B cell (primary cell): ENCODE data around the gene DLG2. TPM values are rescaled to one million over a fixed set of nuclear protein-coding genes. Genes with fewer than 3 reads are reported as not detected.

ENCODE experiments used
- ATAC-seq: fragments of 200-7000 bp; cut with Tn5 transposase; one replicate; pipeline ENCODE4 v1.10.0; 2021; ENCODE audit warnings: low read depth, mild to moderate bottlenecking, moderate number of reproducible peaks, moderate library complexity
- CTCF ChIA-PET: fragments of 350-600 bp; sonication (Branson Sonifier 250); formaldehyde crosslinking; loops from one replicate; lab custom pipeline; 2021; ENCODE audit warnings: antibody characterized with exemption, inconsistent platforms; lab: Charles Lee
- POLR2A ChIA-PET: fragments of 350-600 bp; sonication (Branson Sonifier 250); formaldehyde crosslinking; loops from one replicate; lab custom pipeline; 2021; ENCODE audit warnings: antibody characterized with exemption; lab: Charles Lee
- DNase-seq: peaks from one replicate; pipeline ENCODE4 v3.0.0; 2013
- H2AFZ ChIP-seq: 2 replicates; pipeline ENCODE4 v1.6.1; 2012; ENCODE audit warnings: mild to moderate bottlenecking, low read depth, low read length; ENCODE audit not compliant: insufficient read depth, poor library complexity, severe bottlenecking
- H3K27ac ChIP-seq, 2 donors: 1 replicate in 1 of 2; 2 replicates in 1 of 2; pipeline ENCODE4 v1.5.1; 2012 to 2013; ENCODE audit warnings: low read length in 2 of 2, mild to moderate bottlenecking in 2 of 2, moderate library complexity in 1 of 2
- H3K27me3 ChIP-seq, 4 experiments: fragments of 200-600 bp in 1 of 4; sonication (generic) in 1 of 4; replicated peaks in 1 of 4; 1 replicate in 2 of 4; 2 replicates in 2 of 4; pipeline versions ENCODE4 v1.6.1 to v1.7.0; 2013 to 2016; ENCODE audit warnings: low read length in 3 of 4, mild to moderate bottlenecking in 2 of 4, mixed read lengths in 1 of 4, moderate library complexity in 1 of 4; ENCODE audit not compliant: insufficient read depth in 4 of 4, control insufficient read depth in 3 of 4; ENCODE audit errors: control extremely low read depth in 1 of 4
- H3K36me3 ChIP-seq, 2 experiments: replicated peaks in 1 of 2; 1 replicate in 1 of 2; 2 replicates in 1 of 2; pipeline versions ENCODE4 v1.6.1 to v1.7.1; 2013; ENCODE audit warnings: low read length in 1 of 2; ENCODE audit not compliant: insufficient read depth in 2 of 2, control insufficient read depth in 1 of 2; ENCODE audit errors: control extremely low read depth in 1 of 2, extremely low read depth in 1 of 2
- H3K4me1 ChIP-seq, 2 donors: fragments of 200-600 bp in 1 of 2; sonication (generic) in 1 of 2; 1 replicate in 1 of 2; 2 replicates in 1 of 2; pipeline versions ENCODE4 v1.5.1 to v1.6.1; 2013 to 2017; ENCODE audit warnings: low read length in 2 of 2; ENCODE audit not compliant: control insufficient read depth in 2 of 2, insufficient read depth in 2 of 2
- H3K4me2 ChIP-seq: replicated peaks from 2 replicates; pipeline ENCODE3; 2012; ENCODE audit warnings: mild to moderate bottlenecking, low read depth, low read length; ENCODE audit not compliant: poor library complexity, severe bottlenecking
- H3K4me3 ChIP-seq, 5 experiments: fragments of 200-600 bp in 1 of 5; sonication (generic) in 1 of 5; 1 replicate in 3 of 5; 2 replicates in 2 of 5; pipeline versions ENCODE4 v1.5.1 to v1.7.0; 2011 to 2016; ENCODE audit warnings: low read length in 4 of 5, mild to moderate bottlenecking in 4 of 5, low read depth in 2 of 5, control low read depth in 1 of 5, moderate library complexity in 1 of 5; ENCODE audit not compliant: insufficient read depth in 1 of 5; ENCODE audit errors: control extremely low read depth in 1 of 5, extremely low read depth in 1 of 5
- H3K79me2 ChIP-seq: fragments of 200-600 bp; sonication (generic); one replicate; pipeline ENCODE4 v1.6.0; 2016; ENCODE audit warnings: low read length; ENCODE audit not compliant: control insufficient read depth, insufficient read depth
- H3K9ac ChIP-seq: fragments of 200-600 bp; sonication (generic); 2 replicates; pipeline ENCODE4 v1.6.1; 2017; ENCODE audit warnings: mild to moderate bottlenecking, low read length, moderate library complexity
- H3K9me3 ChIP-seq, 3 donors: one replicate each; pipeline versions ENCODE4 v1.6.1 to v1.7.1; 2013; ENCODE audit warnings: low read length in 2 of 3; ENCODE audit not compliant: control insufficient read depth in 2 of 3, insufficient read depth in 1 of 3; ENCODE audit errors: control extremely low read depth in 1 of 3
- H4K20me1 ChIP-seq: 2 replicates; pipeline ENCODE4 v1.6.0; 2012; ENCODE audit warnings: mild to moderate bottlenecking, low read length; ENCODE audit not compliant: insufficient read depth, control insufficient read depth, poor library complexity, severe bottlenecking
- H3K27ac Mint-ChIP-seq: one replicate; pipeline ENCODE4 v1.8.0; 2021; ENCODE audit warnings: mixed read lengths
- H3K27me3 Mint-ChIP-seq: one replicate; pipeline ENCODE4 v1.8.0; 2021; ENCODE audit warnings: mixed read lengths
- H3K4me1 Mint-ChIP-seq: one replicate; pipeline ENCODE4 v1.8.0; 2021; ENCODE audit warnings: mixed read lengths
- H3K4me3 Mint-ChIP-seq: one replicate; pipeline ENCODE4 v1.8.0; 2021; ENCODE audit warnings: mixed read lengths
- H3K9me3 Mint-ChIP-seq: one replicate; pipeline ENCODE4 v1.8.0; 2022; ENCODE audit warnings: mixed read lengths; ENCODE audit not compliant: insufficient read depth
- CTCF ChIP-seq: fragments of 200-600 bp; IDR thresholded peaks from one replicate; pipeline ENCODE4 v1.8.0; 2022; ENCODE audit warnings: antibody characterized with exemption, mild to moderate bottlenecking
- EZH2 ChIP-seq: IDR thresholded peaks from 2 replicates; pipeline ENCODE4 v1.6.1; 2012; ENCODE audit warnings: borderline replicate concordance, low read depth, mild to moderate bottlenecking, moderate library complexity, low read length; ENCODE audit not compliant: insufficient read depth, poor library complexity, severe bottlenecking
- WGBS: methylation state at CpG from one replicate; pipeline ENCODE4 v1.1.5; 2013; ENCODE audit warnings: missing lambda C conversion rate; ENCODE audit not compliant: insufficient coverage; 5-methylcytosine and 5-hydroxymethylcytosine counted together
- intact Hi-C: fragments of 100-400 bp; cut with micrococcal nuclease; formaldehyde crosslinking; loops from one replicate; pipeline ENCODE4 v1.10.0; 2022
- polyA plus RNA-seq: library from polyadenylated mRNA; depleted of rRNA; stranded (reverse); fragments of >200 nt; gene quantifications from 2 replicates; pipeline ENCODE4 v1.2.3, GENCODE V29; 2012
- total RNA-seq, 2 donors: library from RNA; stranded (reverse); fragments of 120-200 nt in 1 of 2; gene quantifications; 1 replicate in 1 of 2; 2 replicates in 1 of 2; pipeline versions ENCODE4 v1.2.3 to v1.2.4, GENCODE V29; 2013 to 2022

DLG2 gene
- total and polyA plus RNA-seq, 2 donors (not counting 1 experiment from before 2014, with no cell fraction given) = 0.54 to 5.4 TPM

- no peak for TF ChIP-seq EZH2
- no peak for TF ChIP-seq CTCF
These were observed 820.8 kb downstream of the DLG2 start for GRCh38 chr11:84806354-84806753.

DNA sequence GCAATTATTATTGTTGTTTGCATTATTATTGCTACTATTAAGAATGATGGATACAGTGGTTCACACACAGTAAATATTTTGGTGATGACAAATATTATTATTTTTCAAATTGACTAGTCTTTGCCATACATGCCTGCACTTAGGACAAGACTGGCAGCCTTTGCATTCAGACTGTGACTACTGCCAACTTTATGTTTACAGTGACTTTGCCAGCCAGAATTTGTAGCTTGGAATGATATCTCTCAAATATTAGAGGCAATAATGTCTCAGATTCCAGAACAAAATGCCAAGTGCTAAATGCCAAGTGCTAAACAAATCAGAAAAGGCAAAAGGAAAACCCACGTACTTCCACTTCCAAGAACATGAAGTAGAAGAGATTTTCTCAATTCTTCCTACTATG is 823.1 kb downstream of the DLG2 start:
- no peak overlapping the region for H3K4me3 ChIP-seq
- no peak overlapping the region for H3K27ac Mint-ChIP-seq
- no peaks in the 10 kb centered on the region for H3K4me1 ChIP-seq
- H3K27me3 ChIP-seq = no peaks in the 10 kb centered on the region
- H3K9me3 Mint-ChIP-seq = peaks cover 8% of the 10 kb centered on the region
- H3K27ac ChIP-seq = no peak overlapping the region
- WGBS = no CpG with 5 or more reads among the region's 1 CpG
- CTCF ChIA-PET = no interaction called here
- no peak for TF ChIP-seq CTCF
- TF ChIP-seq EZH2 = no peak
- POLR2A ChIA-PET = no interaction called here
- H3K79me2 ChIP-seq = no peaks in the 10 kb centered on the region
- no peaks in the 10 kb centered on the region for H3K4me1 Mint-ChIP-seq
- no peak overlapping the region for H3K4me2 ChIP-seq
- DNase-seq (no peak), ATAC-seq (no peak)
- H3K27me3 Mint-ChIP-seq = no peaks in the 10 kb centered on the region
- no peak overlapping the region for H3K4me3 Mint-ChIP-seq
- no peak overlapping the region for H2AFZ ChIP-seq
- H3K9me3 ChIP-seq = peaks cover 0 to 17% (median 4%) of the 10 kb centered on the region in 3 donors
- no peaks in the 10 kb centered on the region for H3K36me3 ChIP-seq
- intact Hi-C loops = no loop called here
- no peak overlapping the region for H3K9ac ChIP-seq
- no peaks in the 10 kb centered on the region for H4K20me1 ChIP-seq

More at GRCh38 chr11:84806354-84806753, 820.8 kb downstream of the DLG2 start:
- intact Hi-C loops = no loop called here
- H3K4me1 Mint-ChIP-seq = no peaks in the 10 kb centered on the region
- Histone ChIP-seq H2AFZ (no peak overlapping the region), H3K79me2 (no peaks in the 10 kb centered on the region), H4K20me1 (no peaks in the 10 kb centered on the region), H3K27me3 (no peaks in the 10 kb centered on the region), H3K4me3 (no peak overlapping the region), H3K9ac (no peak overlapping the region), H3K27ac (no peak overlapping the region), H3K36me3 (no peaks in the 10 kb centered on the region), H3K4me1 (no peaks in the 10 kb centered on the region), H3K9me3 (peaks cover 0 to 17% (median 4%) of the 10 kb centered on the region in 3 donors), H3K4me2 (no peak overlapping the region)
- WGBS = no CpG with 5 or more reads among the region's 2 CpGs
- POLR2A ChIA-PET = no interaction called here
- no peak for ATAC-seq
- peaks cover 8% of the 10 kb centered on the region for H3K9me3 Mint-ChIP-seq
- CTCF ChIA-PET = no interaction called here
- H3K4me3 Mint-ChIP-seq = no peak overlapping the region
- H3K27ac Mint-ChIP-seq = no peak overlapping the region
- H3K27me3 Mint-ChIP-seq = no peaks in the 10 kb centered on the region
- no peak for DNase-seq
